GM23338 (cell line): ENCODE results near the gene MTCL1.

Source experiments
- CTCF ChIP-seq, 2 experiments: fragments of 200-600 bp in 1 of 2; sonication (generic) in 1 of 2; conservative IDR thresholded peaks; 2 replicates each; pipeline versions ENCODE4 v1.5.1 to v1.6.1; 2016 to 2017; ENCODE audit warnings: antibody characterized with exemption in 2 of 2, low read depth in 2 of 2, mild to moderate bottlenecking in 2 of 2, moderate library complexity in 1 of 2
- EZH2 ChIP-seq: fragments of 200-600 bp; sonication (generic); IDR thresholded peaks from one replicate; pipeline ENCODE4 v1.8.0; 2017; ENCODE audit warnings: antibody characterized with exemption, mild to moderate bottlenecking, low read depth; ENCODE audit not compliant: unreplicated experiment
- EZH2phosphoT487 ChIP-seq: fragments of 200-600 bp; sonication (generic); IDR thresholded peaks from one replicate; pipeline ENCODE4 v1.8.1; 2018; ENCODE audit warnings: antibody characterized with exemption; ENCODE audit not compliant: unreplicated experiment
- TF ChIP-seq, protein P1 (sequence below): IDR thresholded peaks from one replicate; pipeline ENCODE4 v1.6.1; 2018; ENCODE audit warnings: antibody characterized with exemption; ENCODE audit not compliant: unreplicated experiment

DNA sequence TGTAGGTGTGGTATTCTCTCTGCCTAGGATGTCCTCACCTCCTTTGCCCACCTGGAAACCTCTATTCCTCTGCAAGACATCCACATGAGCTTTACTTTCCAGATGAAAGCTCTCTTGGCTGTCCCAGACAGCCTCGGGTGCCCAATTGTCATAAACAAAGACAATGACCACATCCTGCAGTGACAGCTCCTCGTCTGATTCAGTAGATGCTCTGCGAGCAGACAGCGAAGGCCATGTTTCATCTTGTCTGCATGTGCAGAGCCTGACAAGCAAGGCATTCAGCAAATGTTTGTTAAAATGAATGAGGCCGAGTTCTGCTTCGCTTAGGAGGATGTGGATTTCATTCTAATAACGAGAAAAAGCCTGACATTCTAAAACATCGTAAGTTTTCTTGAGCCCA lies 150.9 kb downstream of the MTCL1 start:
- TF ChIP-seq CTCF (conservative IDR thresholded peaks at IDR 0.05; ENCODE audit: low read depth in 2 of 2), result no peak
- TF ChIP-seq EZH2phosphoT487, result no peak
- TF ChIP-seq EZH2, result no peak
- TF ChIP-seq, protein P1, sequence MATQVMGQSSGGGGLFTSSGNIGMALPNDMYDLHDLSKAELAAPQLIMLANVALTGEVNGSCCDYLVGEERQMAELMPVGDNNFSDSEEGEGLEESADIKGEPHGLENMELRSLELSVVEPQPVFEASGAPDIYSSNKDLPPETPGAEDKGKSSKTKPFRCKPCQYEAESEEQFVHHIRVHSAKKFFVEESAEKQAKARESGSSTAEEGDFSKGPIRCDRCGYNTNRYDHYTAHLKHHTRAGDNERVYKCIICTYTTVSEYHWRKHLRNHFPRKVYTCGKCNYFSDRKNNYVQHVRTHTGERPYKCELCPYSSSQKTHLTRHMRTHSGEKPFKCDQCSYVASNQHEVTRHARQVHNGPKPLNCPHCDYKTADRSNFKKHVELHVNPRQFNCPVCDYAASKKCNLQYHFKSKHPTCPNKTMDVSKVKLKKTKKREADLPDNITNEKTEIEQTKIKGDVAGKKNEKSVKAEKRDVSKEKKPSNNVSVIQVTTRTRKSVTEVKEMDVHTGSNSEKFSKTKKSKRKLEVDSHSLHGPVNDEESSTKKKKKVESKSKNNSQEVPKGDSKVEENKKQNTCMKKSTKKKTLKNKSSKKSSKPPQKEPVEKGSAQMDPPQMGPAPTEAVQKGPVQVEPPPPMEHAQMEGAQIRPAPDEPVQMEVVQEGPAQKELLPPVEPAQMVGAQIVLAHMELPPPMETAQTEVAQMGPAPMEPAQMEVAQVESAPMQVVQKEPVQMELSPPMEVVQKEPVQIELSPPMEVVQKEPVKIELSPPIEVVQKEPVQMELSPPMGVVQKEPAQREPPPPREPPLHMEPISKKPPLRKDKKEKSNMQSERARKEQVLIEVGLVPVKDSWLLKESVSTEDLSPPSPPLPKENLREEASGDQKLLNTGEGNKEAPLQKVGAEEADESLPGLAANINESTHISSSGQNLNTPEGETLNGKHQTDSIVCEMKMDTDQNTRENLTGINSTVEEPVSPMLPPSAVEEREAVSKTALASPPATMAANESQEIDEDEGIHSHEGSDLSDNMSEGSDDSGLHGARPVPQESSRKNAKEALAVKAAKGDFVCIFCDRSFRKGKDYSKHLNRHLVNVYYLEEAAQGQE, result no peak
